Kidney (tissue), 14 donors: ENCODE measurements around the gene UGT1A4. TPM values are rescaled to one million over a fixed set of nuclear protein-coding genes. Genes with fewer than 3 reads are reported as not detected.

Experiments
- DNase-seq, 5 donors: peaks; one replicate each; pipeline ENCODE4 v3.0.0-alpha.2; 2013 to 2020
- FAIRE-seq: peaks from 2 replicates; lab custom pipeline; 2012; peaks lifted over from hg19 to GRCh38; lab: Jason Lieb, UNC
- H3K27ac ChIP-seq, 2 donors: one replicate each; pipeline ENCODE4 v1.7.0; 2013; ENCODE audit warnings: low read depth in 2 of 2, low read length in 2 of 2, inconsistent platforms in 1 of 2
- H3K27me3 ChIP-seq: one replicate; pipeline ENCODE4 v1.7.1; 2013; ENCODE audit warnings: low read length, inconsistent platforms; ENCODE audit not compliant: control insufficient read depth, insufficient read depth
- H3K36me3 ChIP-seq, 3 donors: one replicate each; pipeline versions ENCODE4 v1.7.0 to v1.7.1; 2013; ENCODE audit warnings: low read length in 3 of 3, control low read depth in 1 of 3, inconsistent platforms in 1 of 3; ENCODE audit not compliant: insufficient read depth in 3 of 3, control insufficient read depth in 2 of 3
- H3K4me1 ChIP-seq, 3 donors: one replicate each; pipeline versions ENCODE4 v1.7.0 to v1.7.1; 2013; ENCODE audit warnings: low read length in 3 of 3, inconsistent platforms in 1 of 3, low read depth in 1 of 3; ENCODE audit not compliant: control insufficient read depth in 2 of 3, insufficient read depth in 2 of 3
- H3K4me3 ChIP-seq, 3 donors: one replicate each; pipeline versions ENCODE4 v1.7.0 to v1.8.1; 2013; ENCODE audit warnings: low read length in 3 of 3, control low read depth in 1 of 3, inconsistent platforms in 1 of 3
- H3K9ac ChIP-seq, 3 donors: one replicate each; pipeline versions ENCODE4 v1.7.0 to v1.7.1; 2013; ENCODE audit warnings: low read length in 3 of 3, control low read depth in 1 of 3, inconsistent platforms in 1 of 3
- H3K9me3 ChIP-seq, 3 donors: one replicate each; pipeline versions ENCODE4 v1.7.0 to v1.7.1; 2013; ENCODE audit warnings: low read length in 3 of 3, control low read depth in 1 of 3, inconsistent platforms in 1 of 3; ENCODE audit not compliant: control insufficient read depth in 2 of 3, insufficient read depth in 1 of 3
- CTCF ChIP-seq: IDR thresholded peaks from 3 replicates; pipeline ENCODE4 v1.5.1; 2012; ENCODE audit warnings: mild to moderate bottlenecking, moderate library complexity, borderline replicate concordance; ENCODE audit not compliant: insufficient read depth; ENCODE audit errors: extremely low read depth
- intact Hi-C: fragments of 100-400 bp; cut with DNase I; formaldehyde crosslinking; loops from one replicate; pipeline ENCODE4 v1.11.1; 2022
- polyA plus RNA-seq: library from polyadenylated mRNA; stranded (reverse); fragments of 350-450 nt; fragmentation: Illumina TruSeq; extraction: RNeasy Lipid Tissue Mini Kit (QIAGEN cat#74804); gene quantifications from one replicate; pipeline ENCODE4 v1.2.3, GENCODE V29; 2014; ENCODE audit warnings: low read depth, low replicate concordance; ENCODE audit not compliant: insufficient read depth
- total RNA-seq: library from RNA; stranded (reverse); fragmentation: NEBNext Ultra II Directional; extraction: Animal tissue kit (Norgen Biotek cat#: 25700); gene quantifications from one replicate; pipeline ENCODE4 v1.2.1, GENCODE V29; 2021
- donor health status: control.
- donor health status: control.
- donor health status: control.
- donor health status: control.
- donor health status: control.
- donor health status: DM: yes; HTN: yes; CAD: no.
- donor health status: Normal renal cell carcinoma (clear cell type).

UGT1A4 gene
- total and polyA plus RNA-seq, 2 donors from 2014 or later: 0.84 to 1.1 TPM

- intact Hi-C loops: no loop called here
- Histone ChIP-seq H3K4me1 (no peaks in the 10 kb centered on the region), H3K9me3 (no peaks in the 10 kb centered on the region), H3K9ac (no peak overlapping the region), H3K4me3 (no peak overlapping the region), H3K36me3 (no peaks in the 10 kb centered on the region), H3K27me3 (no peaks in the 10 kb centered on the region), H3K27ac (no peak overlapping the region)
- DNase-seq: peak in 1 of 5 donors; percentile 15
- no peak for TF ChIP-seq CTCF
- FAIRE-seq: no peak
These were observed 74.2 kb downstream of the UGT1A4 start for GRCh38 chr2:233792720-233793119.

GRCh38 chr2:233793465-233794127, 75.1 kb downstream of the UGT1A4 start:
- Histone ChIP-seq H3K4me1 (no peaks in the 10 kb centered on the region), H3K9ac (no peak overlapping the region), H3K27me3 (no peaks in the 10 kb centered on the region), H3K9me3 (no peaks in the 10 kb centered on the region), H3K36me3 (no peaks in the 10 kb centered on the region), H3K27ac (no peak overlapping the region), H3K4me3 (no peak overlapping the region)
- intact Hi-C loops: no loop called here
- no peak for FAIRE-seq
- peak in 1 of 5 donors; percentile 40 for DNase-seq
- no peak for TF ChIP-seq CTCF

GRCh38 chr2:233794128-233794658, 75.7 kb downstream of the UGT1A4 start:
- Histone ChIP-seq H3K36me3 (no peaks in the 10 kb centered on the region), H3K9ac (no peak overlapping the region), H3K4me1 (no peaks in the 10 kb centered on the region), H3K27ac (no peak overlapping the region), H3K9me3 (no peaks in the 10 kb centered on the region), H3K4me3 (no peak overlapping the region), H3K27me3 (no peaks in the 10 kb centered on the region)
- no peak for TF ChIP-seq CTCF
- DNase-seq (peak in 1 of 5 donors; percentile 36), FAIRE-seq (no peak)
- intact Hi-C loops: no loop called here
